Measurements from ENCODE around the gene IFI16.

IFI16 gene

DNA sequence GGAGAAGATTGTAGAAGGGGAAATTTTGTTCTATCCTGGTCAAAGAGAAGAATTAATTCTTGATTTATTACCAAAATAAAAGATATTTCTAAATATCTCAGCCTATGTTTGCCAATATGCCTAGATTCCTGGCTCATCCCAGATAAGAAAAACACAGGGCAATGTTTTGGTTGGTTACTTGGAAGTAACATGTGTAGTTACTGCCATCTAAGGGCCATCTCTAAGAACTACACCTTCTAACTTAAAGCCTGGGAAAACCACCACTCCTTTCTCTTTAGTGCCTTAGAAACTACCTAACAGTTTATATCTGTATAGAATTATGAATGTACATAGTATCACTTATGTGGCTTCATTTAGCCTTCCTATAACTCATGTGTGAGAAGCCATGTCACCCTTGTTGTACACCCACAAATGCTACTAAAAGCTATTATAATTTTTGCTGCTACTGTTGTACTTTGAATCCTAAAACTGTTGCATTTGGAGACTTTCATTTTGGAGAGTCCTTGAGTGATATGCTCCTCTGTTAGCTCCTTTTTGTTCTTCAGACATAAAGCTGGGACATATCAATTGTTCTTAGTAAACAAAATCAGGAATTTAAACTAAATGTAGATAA is 62.4 kb downstream of the IFI16 start:
- TF ChIP-seq, protein P1, sequence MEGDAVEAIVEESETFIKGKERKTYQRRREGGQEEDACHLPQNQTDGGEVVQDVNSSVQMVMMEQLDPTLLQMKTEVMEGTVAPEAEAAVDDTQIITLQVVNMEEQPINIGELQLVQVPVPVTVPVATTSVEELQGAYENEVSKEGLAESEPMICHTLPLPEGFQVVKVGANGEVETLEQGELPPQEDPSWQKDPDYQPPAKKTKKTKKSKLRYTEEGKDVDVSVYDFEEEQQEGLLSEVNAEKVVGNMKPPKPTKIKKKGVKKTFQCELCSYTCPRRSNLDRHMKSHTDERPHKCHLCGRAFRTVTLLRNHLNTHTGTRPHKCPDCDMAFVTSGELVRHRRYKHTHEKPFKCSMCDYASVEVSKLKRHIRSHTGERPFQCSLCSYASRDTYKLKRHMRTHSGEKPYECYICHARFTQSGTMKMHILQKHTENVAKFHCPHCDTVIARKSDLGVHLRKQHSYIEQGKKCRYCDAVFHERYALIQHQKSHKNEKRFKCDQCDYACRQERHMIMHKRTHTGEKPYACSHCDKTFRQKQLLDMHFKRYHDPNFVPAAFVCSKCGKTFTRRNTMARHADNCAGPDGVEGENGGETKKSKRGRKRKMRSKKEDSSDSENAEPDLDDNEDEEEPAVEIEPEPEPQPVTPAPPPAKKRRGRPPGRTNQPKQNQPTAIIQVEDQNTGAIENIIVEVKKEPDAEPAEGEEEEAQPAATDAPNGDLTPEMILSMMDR (IDR thresholded peaks at IDR 0.05; ENCODE audit: low read length), result peak; percentile 83
- TF ChIP-seq EZH2 (optimal IDR thresholded peaks at IDR 0.05; ENCODE audit: low read depth, low read length) (no peak), EZH2phosphoT487 (IDR thresholded peaks at IDR 0.05; ENCODE audit: low read length) (no peak)
- H2AFZ ChIP-seq (ENCODE audit: low read length), result no peak overlapping the region
- H3F3A ChIP-seq (ENCODE audit: insufficient read depth, low read length), result peaks cover 38% of the 10 kb centered on the region
- H3K27me3 ChIP-seq (replicated peaks; ENCODE audit: insufficient read depth, low read length), result no peaks in the 10 kb centered on the region
- no peaks in the 10 kb centered on the region for H3K9me2 ChIP-seq (replicated peaks; ENCODE audit: insufficient read depth, low read length)
- no peaks in the 10 kb centered on the region for H3K36me3 ChIP-seq (replicated peaks; ENCODE audit: insufficient read depth, low read length)
- H3K4me1 ChIP-seq (ENCODE audit: low read length), result peaks cover 41% of the 10 kb centered on the region
- no peak overlapping the region for H3K4me3 ChIP-seq (ENCODE audit: low read length)
- H3K9me3 ChIP-seq (replicated peaks; ENCODE audit: insufficient read depth, low read length), result no peaks in the 10 kb centered on the region
- no peak overlapping the region for H3K4me2 ChIP-seq (ENCODE audit: low read depth, low read length)
- peaks cover 15% of the 10 kb centered on the region for H3K79me2 ChIP-seq (ENCODE audit: low read length)
- no peak overlapping the region for H3K27ac ChIP-seq (ENCODE audit: low read length)
- no peaks in the 10 kb centered on the region for H4K20me1 ChIP-seq (ENCODE audit: insufficient read depth, low read length)
- H3K9ac ChIP-seq (ENCODE audit: low read length), result no peak overlapping the region
- DNase-seq, result peak; percentile 72

DNA sequence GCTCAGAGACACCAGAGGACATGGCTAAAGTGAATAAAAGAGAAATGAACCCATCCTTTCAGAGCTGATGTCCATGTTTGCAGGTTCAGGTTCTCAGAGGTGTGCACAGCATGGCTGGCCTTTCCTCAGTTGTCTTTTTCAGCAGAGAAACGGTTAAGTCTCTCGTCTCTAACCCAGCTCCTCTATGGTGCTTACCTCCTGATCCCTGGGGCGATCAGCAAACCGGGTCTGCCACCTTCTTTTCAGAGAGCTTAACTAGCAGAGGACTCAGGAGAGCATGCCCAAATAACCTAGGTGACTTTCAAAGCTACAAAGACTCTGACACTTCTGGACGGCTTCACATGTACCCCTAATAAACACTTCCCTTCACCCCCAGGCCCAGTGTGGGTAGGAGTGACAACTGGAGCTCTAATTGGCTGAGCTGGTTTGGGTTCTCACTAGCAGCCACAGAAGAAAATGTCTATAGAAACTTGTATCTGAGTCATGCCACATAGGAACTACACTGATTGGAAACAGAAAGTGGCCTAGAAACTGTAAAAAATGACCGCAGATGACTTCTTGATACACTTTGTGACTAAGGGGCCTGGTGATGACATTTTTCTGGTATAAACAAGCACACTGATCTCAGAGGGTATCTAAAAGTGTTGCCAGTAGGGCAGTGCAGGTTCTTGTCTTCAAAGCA is 66.9 kb downstream of the IFI16 start, which contains the start of gene AIM2:
AIM2 (minus strand) TSS at position 329 of the 682 bp plus-strand sequence. CDS start 3,267 bp downstream, outside the sequence.
- peaks cover 28% of the 10 kb centered on the region for H3F3A ChIP-seq (ENCODE audit: insufficient read depth, low read length)
- peak within 1 kb of the TSS; percentile 85 for H3K27ac ChIP-seq (ENCODE audit: low read length)
- H3K9me3 ChIP-seq (replicated peaks; ENCODE audit: insufficient read depth, low read length), result no peaks in the 10 kb centered on the region
- peaks cover 15% of the 10 kb centered on the region for H3K79me2 ChIP-seq (ENCODE audit: low read length)
- 0 out of 2 replicates have a peak, but pooled peaks cover 3% of the 10 kb centered on the region for H3K27me3 ChIP-seq (replicated peaks; ENCODE audit: insufficient read depth, low read length)
- H3K9me2 ChIP-seq (replicated peaks; ENCODE audit: insufficient read depth, low read length), result no peaks in the 10 kb centered on the region
- H3K36me3 ChIP-seq (replicated peaks; ENCODE audit: insufficient read depth, low read length), result no peaks in the 10 kb centered on the region
- TF ChIP-seq EZH2phosphoT487 (IDR thresholded peaks at IDR 0.05; ENCODE audit: low read length) (no peak), EZH2 (optimal IDR thresholded peaks at IDR 0.05; ENCODE audit: low read depth, low read length) (no peak)
- TF ChIP-seq, protein P1 (IDR thresholded peaks at IDR 0.05; ENCODE audit: low read length), result no peak
- H2AFZ ChIP-seq (ENCODE audit: low read length), result peak within 1 kb of the TSS; percentile 83
- peak; percentile 96 for DNase-seq
- peak within 1 kb of the TSS; percentile 66 for H3K4me3 ChIP-seq (ENCODE audit: low read length)
- no peaks in the 10 kb centered on the region for H4K20me1 ChIP-seq (ENCODE audit: insufficient read depth, low read length)
- peaks cover 21% of the 10 kb centered on the region for H3K4me1 ChIP-seq (ENCODE audit: low read length)
- peak within 1 kb of the TSS; percentile 82 for H3K4me2 ChIP-seq (ENCODE audit: low read depth, low read length)
- H3K9ac ChIP-seq (ENCODE audit: low read length), result peak within 1 kb of the TSS; percentile 68

DNA sequence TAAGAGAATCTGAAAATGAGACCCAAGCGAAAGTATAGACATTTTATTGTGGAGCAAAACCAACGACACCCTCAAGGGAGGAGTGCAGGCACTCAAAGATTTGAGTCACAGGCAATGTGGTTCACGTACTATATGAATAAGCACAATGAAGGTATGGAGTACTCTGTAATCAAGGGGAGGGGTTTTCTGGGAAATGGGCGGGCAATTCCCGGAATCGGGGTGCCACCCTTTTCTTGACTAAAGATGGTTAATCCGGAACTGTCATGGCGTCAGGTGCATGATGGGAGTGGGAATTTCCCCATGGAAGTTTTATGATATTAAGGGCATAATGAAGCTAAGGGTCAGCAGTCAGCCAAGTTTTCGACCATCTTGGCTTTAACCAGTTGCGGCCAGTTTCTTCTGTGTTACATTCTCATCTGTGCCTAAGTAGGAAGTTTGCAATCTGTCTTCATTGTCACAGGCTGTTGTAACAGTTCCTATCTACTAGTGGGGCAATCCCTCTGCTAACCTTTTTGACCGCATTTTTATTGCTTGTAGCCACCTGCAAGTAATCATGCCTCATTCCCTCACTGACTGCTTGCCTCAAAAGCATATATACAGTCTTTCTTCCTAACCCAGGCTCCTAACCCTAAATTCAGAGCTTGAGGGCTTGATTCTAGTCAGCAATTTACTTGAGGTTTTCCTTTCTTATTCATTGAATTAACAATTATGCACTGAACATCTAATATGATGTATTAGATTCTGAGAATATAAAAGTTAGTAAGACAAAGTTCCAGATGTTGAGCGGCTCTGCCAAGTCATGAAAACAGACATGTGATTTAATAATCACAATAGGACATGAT is 67.6 kb downstream of the IFI16 start:
- Histone ChIP-seq H3F3A (ENCODE audit: insufficient read depth, low read length) (peaks cover 28% of the 10 kb centered on the region), H4K20me1 (ENCODE audit: insufficient read depth, low read length) (no peaks in the 10 kb centered on the region), H3K4me1 (ENCODE audit: low read length) (peaks cover 21% of the 10 kb centered on the region), H3K9me3 (replicated peaks; ENCODE audit: insufficient read depth, low read length) (no peaks in the 10 kb centered on the region), H3K27me3 (replicated peaks; ENCODE audit: insufficient read depth, low read length) (0 out of 2 replicates have a peak, but pooled peaks cover 3% of the 10 kb centered on the region), H3K36me3 (replicated peaks; ENCODE audit: insufficient read depth, low read length) (no peaks in the 10 kb centered on the region), H2AFZ (ENCODE audit: low read length) (peak overlapping the region; percentile 83), H3K9ac (ENCODE audit: low read length) (peak overlapping the region; percentile 68), H3K79me2 (ENCODE audit: low read length) (peaks cover 15% of the 10 kb centered on the region), H3K4me2 (ENCODE audit: low read depth, low read length) (peak overlapping the region; percentile 82), H3K27ac (ENCODE audit: low read length) (peak overlapping the region; percentile 85), H3K9me2 (replicated peaks; ENCODE audit: insufficient read depth, low read length) (no peaks in the 10 kb centered on the region), H3K4me3 (ENCODE audit: low read length) (peak overlapping the region; percentile 66)
- DNase-seq, result peak; percentile 92
- TF ChIP-seq, protein P1 (IDR thresholded peaks at IDR 0.05; ENCODE audit: low read length), result no peak; the same call in 1 of the 2 replicates
- TF ChIP-seq EZH2 (optimal IDR thresholded peaks at IDR 0.05; ENCODE audit: low read depth, low read length) (no peak), EZH2phosphoT487 (IDR thresholded peaks at IDR 0.05; ENCODE audit: low read length) (no peak)
